T-helper 22 cell (primary cell): ENCODE measurements around the gene CD4.

Experiments
- DNase-seq: peaks from one replicate; pipeline ENCODE4 v3.0.0-alpha.2; 2020; ENCODE audit warnings: low read depth

The CD4 gene

DNA sequence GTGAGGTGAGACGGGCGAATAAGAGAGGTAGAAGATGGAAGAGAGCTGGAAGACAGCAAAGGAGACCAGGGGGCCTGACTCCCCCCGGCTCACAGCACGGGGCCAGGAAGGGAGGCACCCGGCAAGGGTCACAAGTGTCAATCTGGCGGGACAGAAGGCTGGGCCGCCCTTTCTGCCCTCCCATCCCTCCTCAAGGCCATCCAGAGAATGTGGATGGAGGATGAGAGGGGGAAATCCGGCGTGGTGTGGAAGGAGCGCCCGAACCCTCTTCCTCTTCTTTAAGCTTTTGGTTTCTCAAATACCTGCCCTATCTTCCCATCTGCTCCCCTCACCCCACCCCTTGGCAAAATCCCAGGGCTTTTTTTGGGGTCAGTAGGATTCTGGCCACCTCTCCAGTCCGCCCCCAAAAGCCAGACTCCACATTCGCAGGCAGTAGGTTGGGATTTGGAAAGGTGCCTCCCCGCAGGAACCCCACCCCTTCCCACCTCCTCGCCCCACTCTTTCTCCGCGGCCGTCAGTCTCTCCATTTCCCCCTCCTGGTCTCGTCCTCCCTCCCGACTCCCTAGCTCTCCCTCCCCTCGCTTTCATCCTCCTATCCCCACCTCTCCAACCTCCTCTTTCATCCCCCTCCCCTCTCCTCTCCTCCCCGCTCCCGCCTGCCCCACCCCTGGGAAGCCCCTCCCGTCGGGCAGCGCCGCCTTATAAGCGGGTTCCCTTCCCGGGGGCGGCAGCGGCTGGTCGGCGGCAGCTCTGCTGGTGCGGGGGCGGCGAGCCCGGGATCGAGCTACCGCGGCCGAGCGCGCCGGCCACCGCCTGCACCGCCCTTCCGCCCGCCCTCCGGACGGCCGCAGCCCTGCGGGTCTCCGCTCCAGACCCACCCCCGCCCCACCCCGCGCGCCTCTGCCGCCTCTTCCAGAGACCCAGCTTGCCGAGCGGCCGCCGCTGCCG, 23.4 kb upstream of the CD4 start, which contains the start of gene PTMS:
Gene PTMS (plus strand): TSS at position 730 of the 948 bp plus-strand sequence. CDS start 343 bp downstream, outside the sequence.
- no peak for DNase-seq

- peak; percentile 22 for DNase-seq
Measured at GRCh38 chr12:6766651-6767349, 22.5 kb upstream of the CD4 start.

GRCh38 chr12:6767353-6768319, 21.7 kb upstream of the CD4 start:
- DNase-seq, result no peak

DNA sequence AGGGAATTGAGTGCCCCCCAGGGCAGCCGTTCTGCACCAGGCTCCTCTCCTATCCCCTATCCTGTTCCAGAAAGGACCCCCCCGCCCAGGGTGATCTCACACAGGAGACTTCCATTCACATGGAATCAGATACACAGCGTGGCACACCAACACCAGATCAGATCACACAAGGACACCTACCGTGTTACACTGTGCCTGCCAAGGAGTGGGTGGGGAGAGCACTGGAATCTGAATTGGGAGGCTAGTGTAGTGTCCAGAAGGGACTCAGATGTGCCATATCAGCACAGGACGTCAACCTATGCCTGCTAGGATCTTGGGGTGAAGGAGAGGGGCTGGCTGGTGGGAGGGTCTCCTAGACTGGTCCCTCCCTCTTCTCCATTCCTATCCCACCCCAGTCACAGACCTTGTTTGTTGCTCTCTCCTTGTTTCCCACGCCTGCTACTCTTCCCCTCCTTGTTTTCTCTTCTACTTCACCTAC, 20.9 kb upstream of the CD4 start:
- DNase-seq, result no peak

GRCh38 chr12:6768990-6769389, 20.3 kb upstream of the CD4 start:
- DNase-seq, result no peak

DNA sequence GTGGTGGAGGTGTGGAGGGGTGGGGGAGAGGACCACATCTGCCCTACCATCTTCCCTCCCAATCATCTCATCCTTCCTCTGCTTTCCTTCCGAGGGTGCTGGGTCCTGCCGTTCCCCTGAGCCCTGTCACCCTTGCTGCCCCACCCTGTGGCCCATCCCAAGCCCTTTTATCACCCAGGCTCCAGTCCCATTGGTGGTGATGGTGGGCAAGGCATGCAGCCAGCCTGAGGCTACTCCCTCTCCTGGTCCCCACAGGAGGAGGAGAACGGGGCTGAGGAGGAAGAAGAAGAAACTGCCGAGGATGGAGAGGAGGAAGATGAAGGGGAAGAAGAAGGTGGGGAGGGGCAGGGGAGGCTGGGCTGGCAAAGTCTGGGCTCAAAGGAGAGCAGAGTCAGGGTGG, 19.7 kb upstream of the CD4 start:
- DNase-seq, result no peak

DNA sequence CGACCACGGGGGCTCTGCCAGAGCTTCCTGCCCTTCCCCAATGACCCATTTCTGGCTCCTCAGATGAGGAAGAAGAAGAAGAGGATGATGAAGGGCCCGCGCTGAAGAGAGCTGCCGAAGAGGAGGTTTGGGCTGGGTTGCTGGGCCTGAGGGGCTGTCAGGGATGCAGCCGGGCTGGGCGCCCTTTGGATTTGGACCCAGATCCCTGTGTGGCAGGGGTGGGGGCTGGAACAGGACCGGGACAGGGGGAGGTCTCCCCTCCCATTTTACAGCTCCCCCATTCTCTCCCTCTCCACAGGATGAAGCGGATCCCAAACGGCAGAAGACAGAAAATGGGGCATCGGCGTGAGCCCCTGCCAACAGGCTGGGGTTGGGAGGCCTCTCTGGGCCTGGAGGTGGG, 19.2 kb upstream of the CD4 start:
- DNase-seq, result no peak

- no peak for DNase-seq
Measured at GRCh38 chr12:6770600-6770999, 18.7 kb upstream of the CD4 start.

- no peak for DNase-seq
Measured at GRCh38 chr12:6771091-6771495, 18.2 kb upstream of the CD4 start.

GRCh38 chr12:6771509-6772330, 17.6 kb upstream of the CD4 start:
- no peak for DNase-seq

DNA sequence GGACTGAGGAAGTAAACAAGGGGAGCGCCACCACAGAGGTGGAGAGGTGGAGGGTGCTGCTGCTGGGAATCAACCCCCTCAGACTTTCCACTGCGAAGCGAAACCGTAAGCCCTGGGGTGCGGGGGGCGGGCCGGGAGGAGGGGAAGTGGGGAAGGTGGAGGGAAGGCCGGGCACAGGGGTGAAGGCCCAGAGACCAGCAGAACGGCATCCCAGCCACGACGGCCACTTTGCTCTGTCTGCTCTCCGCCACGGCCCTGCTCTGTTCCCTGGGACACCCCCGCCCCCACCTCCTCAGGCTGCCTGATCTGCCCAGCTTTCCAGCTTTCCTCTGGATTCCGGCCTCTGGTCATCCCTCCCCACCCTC, 17.0 kb upstream of the CD4 start, which contains the start of gene LAG3:
Gene LAG3 (plus strand): TSS at position 190 of the 365 bp plus-strand sequence. CDS start 333 bp downstream, outside the sequence.
- DNase-seq, result no peak

GRCh38 chr12:6772726-6773589, 16.4 kb upstream of the CD4 start:
- no peak for DNase-seq

DNA sequence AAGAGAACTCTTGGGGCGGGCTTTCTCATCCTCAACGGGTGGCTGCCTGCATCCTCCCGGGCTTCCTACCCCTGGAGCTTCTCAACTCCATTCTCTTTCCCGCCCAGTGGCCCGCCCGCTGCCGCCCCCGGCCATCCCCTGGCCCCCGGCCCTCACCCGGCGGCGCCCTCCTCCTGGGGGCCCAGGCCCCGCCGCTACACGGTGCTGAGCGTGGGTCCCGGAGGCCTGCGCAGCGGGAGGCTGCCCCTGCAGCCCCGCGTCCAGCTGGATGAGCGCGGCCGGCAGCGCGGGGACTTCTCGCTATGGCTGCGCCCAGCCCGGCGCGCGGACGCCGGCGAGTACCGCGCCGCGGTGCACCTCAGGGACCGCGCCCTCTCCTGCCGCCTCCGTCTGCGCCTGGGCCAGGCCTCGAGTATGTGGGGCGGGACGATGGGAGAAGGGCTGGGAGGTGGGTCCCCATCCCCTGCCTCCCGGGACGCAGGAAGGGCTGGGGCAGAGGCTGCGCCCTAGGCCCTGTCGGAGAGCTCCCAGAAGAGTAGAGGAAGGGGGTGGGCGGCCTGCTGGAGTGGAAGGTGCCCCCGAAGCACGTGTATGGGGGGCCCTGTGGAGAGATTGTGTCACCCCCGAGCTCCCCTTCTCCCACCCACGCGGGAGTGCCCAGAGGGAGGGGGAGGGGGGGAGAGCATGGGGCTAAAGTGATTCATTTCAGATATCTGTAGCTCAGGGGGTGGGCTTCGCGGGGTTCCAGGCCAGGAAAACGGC, 15.6 kb upstream of the CD4 start:
- no peak for DNase-seq

DNA sequence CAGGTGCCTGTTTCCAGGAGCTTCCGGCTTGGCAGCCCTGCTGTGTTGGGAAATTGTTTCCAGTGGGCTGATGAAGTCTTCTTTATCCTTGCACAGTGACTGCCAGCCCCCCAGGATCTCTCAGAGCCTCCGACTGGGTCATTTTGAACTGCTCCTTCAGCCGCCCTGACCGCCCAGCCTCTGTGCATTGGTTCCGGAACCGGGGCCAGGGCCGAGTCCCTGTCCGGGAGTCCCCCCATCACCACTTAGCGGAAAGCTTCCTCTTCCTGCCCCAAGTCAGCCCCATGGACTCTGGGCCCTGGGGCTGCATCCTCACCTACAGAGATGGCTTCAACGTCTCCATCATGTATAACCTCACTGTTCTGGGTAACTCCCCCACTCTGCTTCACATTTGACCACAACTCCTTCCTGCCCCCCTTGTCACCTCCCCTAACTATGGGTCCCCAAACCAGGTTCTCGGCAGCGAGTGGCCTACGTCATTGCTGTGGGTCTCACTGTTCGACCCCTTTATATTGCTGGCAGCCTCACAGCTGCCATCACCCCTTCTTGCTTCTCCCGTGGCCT, 14.7 kb upstream of the CD4 start:
- no peak for DNase-seq

DNA sequence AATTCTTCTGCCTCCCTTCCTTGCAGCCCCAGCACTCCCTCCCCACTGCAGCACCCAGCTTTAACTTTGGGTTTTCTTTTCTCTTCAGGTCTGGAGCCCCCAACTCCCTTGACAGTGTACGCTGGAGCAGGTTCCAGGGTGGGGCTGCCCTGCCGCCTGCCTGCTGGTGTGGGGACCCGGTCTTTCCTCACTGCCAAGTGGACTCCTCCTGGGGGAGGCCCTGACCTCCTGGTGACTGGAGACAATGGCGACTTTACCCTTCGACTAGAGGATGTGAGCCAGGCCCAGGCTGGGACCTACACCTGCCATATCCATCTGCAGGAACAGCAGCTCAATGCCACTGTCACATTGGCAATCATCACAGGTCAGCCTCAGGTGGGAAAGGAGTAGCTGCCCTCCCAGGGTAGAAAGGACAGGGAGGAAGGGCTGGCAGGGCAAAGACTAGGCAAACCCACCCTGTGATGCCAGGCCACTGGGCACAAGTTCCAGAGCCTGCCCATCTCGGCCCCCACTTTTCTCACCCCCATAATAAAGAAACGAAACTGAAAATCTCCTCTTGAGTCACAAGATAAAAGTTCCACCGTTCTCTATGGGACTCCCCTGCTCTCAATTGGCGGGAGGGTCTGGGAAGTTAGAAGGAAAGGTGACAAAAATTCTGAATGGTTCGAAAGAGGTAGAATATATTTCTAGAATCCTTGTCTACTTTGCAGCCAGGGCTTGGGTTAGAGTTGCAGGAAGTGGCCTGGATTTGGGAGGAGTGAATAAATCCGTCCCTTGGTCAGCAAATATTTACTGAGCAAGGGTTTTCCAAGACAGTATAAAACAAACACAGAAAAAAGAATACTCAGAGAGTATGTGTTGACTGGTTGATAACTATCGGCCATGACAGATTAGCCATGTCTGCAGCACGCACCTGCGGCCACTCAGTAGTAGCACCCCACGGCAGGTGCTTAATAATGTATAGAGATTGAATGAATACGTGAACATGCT, 13.8 kb upstream of the CD4 start:
- no peak for DNase-seq

DNA sequence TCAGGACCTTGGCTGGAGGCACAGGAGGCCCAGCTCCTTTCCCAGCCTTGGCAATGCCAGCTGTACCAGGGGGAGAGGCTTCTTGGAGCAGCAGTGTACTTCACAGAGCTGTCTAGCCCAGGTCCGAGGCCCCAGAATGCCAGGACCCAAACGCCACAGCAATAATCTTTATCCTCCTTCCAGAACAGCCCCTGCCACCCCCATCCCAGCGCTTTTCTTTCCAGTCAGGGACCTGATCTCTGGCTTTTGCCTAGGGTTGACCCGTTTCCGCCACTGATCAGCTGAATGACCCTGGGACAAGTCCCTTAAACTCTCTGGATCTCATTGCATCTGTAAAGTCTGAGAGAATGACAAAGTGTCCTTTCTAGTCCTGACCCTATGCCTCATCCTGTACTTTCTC, 11.9 kb upstream of the CD4 start:
- no peak for DNase-seq

- DNase-seq, result no peak
Measured at GRCh38 chr12:6778217-6778573, 11.1 kb upstream of the CD4 start.
